Central memory CD4-positive, alpha-beta T cell (primary cell): ENCODE data around the gene UMAD1.
"Not testable (repeated sequence)": the region's sequence is repeated elsewhere in the genome, so short reads cannot be mapped to it uniquely, and the experiment has no call there.

Experiments
- DNase-seq: peaks from one replicate; pipeline ENCODE4 v3.0.0; 2022

The UMAD1 gene

GRCh38 chr7:7652798-7653540 lies 12.4 kb downstream of the UMAD1 start:
- DNase-seq, result no peak

GRCh38 chr7:7653593-7654187 lies 13.1 kb downstream of the UMAD1 start:
- DNase-seq, result no peak

- no peak for DNase-seq
Observed at GRCh38 chr7:7654964-7655715, 14.6 kb downstream of the UMAD1 start.

GRCh38 chr7:7656459-7656858 lies 15.9 kb downstream of the UMAD1 start:
- DNase-seq, result not testable (repeated sequence)

- DNase-seq, result no peak
Observed at GRCh38 chr7:7662527-7662926, 22.0 kb downstream of the UMAD1 start.

GRCh38 chr7:7664291-7664690 lies 23.7 kb downstream of the UMAD1 start:
- DNase-seq, result no peak

GRCh38 chr7:7665031-7665430 lies 24.5 kb downstream of the UMAD1 start:
- DNase-seq, result no peak

- no peak for DNase-seq
Observed at GRCh38 chr7:7667187-7667586, 26.6 kb downstream of the UMAD1 start.

GRCh38 chr7:7668706-7669105 lies 28.2 kb downstream of the UMAD1 start:
- DNase-seq, result no peak

GRCh38 chr7:7670490-7670889 lies 29.9 kb downstream of the UMAD1 start:
- DNase-seq, result no peak

- DNase-seq, result no peak
Observed at GRCh38 chr7:7671361-7671760, 30.8 kb downstream of the UMAD1 start.

- no peak for DNase-seq
Observed at GRCh38 chr7:7672545-7673239, 32.1 kb downstream of the UMAD1 start.

- no peak for DNase-seq
Observed at GRCh38 chr7:7673240-7673550, 32.6 kb downstream of the UMAD1 start.

- DNase-seq, result no peak
Observed at GRCh38 chr7:7675686-7676085, 35.1 kb downstream of the UMAD1 start.

GRCh38 chr7:7679640-7680039 lies 39.1 kb downstream of the UMAD1 start:
- DNase-seq, result not testable (repeated sequence)

- DNase-seq, result peak; percentile 29
Observed at GRCh38 chr7:7681191-7681935, 40.8 kb downstream of the UMAD1 start.

GRCh38 chr7:7681936-7682329 lies 41.4 kb downstream of the UMAD1 start:
- no peak for DNase-seq

GRCh38 chr7:7682861-7683260 lies 42.3 kb downstream of the UMAD1 start:
- no peak for DNase-seq

GRCh38 chr7:7686811-7687508 lies 46.4 kb downstream of the UMAD1 start:
- DNase-seq, result no peak

GRCh38 chr7:7687800-7688199 lies 47.2 kb downstream of the UMAD1 start:
- DNase-seq, result no peak

GRCh38 chr7:7688310-7688709 lies 47.8 kb downstream of the UMAD1 start:
- DNase-seq, result no peak

- DNase-seq, result no peak
Observed at GRCh38 chr7:7688956-7689355, 48.4 kb downstream of the UMAD1 start.
